Gastrocnemius medialis (tissue), 4 donors: ENCODE data around the gene HLA-E.

Experiments used
- CTCF ChIP-seq, 5 experiments: fragments of 450-650 bp in 3 of 5; fragments of 200-600 bp in 2 of 5; sonication (generic) in 2 of 5; IDR thresholded peaks in 4 of 5; conservative IDR thresholded peaks in 1 of 5; 1 replicate in 4 of 5; 2 replicates in 1 of 5; pipeline ENCODE4 v1.5.1; 2016 to 2019; ENCODE audit warnings: antibody characterized with exemption in 5 of 5, mild to moderate bottlenecking in 3 of 5, moderate library complexity in 3 of 5
- POLR2A ChIP-seq, 2 donors: fragments of 450-650 bp; IDR thresholded peaks; one replicate each; pipeline ENCODE4 v1.6.1; 2017; ENCODE audit warnings: antibody characterized with exemption in 2 of 2, mild to moderate bottlenecking in 2 of 2, moderate library complexity in 2 of 2

DNA sequence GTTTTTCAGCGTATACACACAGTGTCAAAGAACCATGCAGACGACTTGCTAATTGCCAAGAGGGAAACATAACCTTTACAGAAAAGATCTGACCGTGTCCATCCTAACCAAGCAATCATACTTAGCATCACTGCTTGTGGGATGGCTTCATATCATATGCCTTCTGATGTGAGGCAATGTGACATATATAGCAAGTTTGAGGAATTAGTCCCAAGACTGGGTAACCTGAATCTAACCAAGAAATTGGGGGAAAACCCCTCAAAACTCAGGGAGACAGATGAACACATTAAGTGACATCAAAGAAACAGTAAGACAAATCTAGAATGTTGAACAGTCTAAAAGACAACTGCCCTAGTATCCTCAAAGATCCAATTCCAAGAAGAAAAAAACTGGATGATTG lies 48.6 kb downstream of the HLA-E start:
- TF ChIP-seq CTCF (IDR thresholded peaks at IDR 0.05 in 4 of 5, conservative IDR thresholded peaks at IDR 0.05 in 1 of 5) (no peak), POLR2A (IDR thresholded peaks at IDR 0.05) (no peak)
